HEK293T (cell line): ENCODE results near the gene FRMD1.

Experiments
- CTCF ChIA-PET: fragments of 350-600 bp; formaldehyde crosslinking; extraction: SDS; loops from one replicate; lab custom pipeline; 2021; ENCODE audit warnings: antibody characterized with exemption, inconsistent platforms; lab: Yijun Ruan, JAX
- POLR2A ChIA-PET: fragments of 350-600 bp; formaldehyde crosslinking; extraction: SDS; loops from one replicate; lab custom pipeline; 2020; ENCODE audit warnings: antibody characterized with exemption, inconsistent platforms; lab: Yijun Ruan, JAX
- DNase-seq: peaks from one replicate; pipeline ENCODE4 v3.0.0; 2012; ENCODE audit warnings: mixed read lengths; ENCODE audit errors: extremely low spot score
- ARNT ChIP-seq: fragments of 450-650 bp; IDR thresholded peaks from 2 replicates; pipeline ENCODE4 v1.6.1; 2017; ENCODE audit warnings: mild to moderate bottlenecking
- BHLHE40 ChIP-seq: fragments of 450-650 bp; IDR thresholded peaks from 2 replicates; pipeline ENCODE4 v1.6.1; 2016; ENCODE audit warnings: mild to moderate bottlenecking, moderate library complexity, borderline replicate concordance
- CTBP1 ChIP-seq: fragments of 450-650 bp; IDR thresholded peaks from 2 replicates; pipeline ENCODE4 v1.6.1; 2016; ENCODE audit warnings: borderline replicate concordance
- ELF4 ChIP-seq: fragments of 450-650 bp; IDR thresholded peaks from 2 replicates; pipeline ENCODE4 v1.6.1; 2017; ENCODE audit warnings: antibody characterized with exemption
- FOXA1 ChIP-seq: fragments of 450-650 bp; IDR thresholded peaks from 2 replicates; pipeline ENCODE4 v1.6.1; 2016; ENCODE audit warnings: mild to moderate bottlenecking
- FOXK2 ChIP-seq: fragments of 450-650 bp; IDR thresholded peaks from 2 replicates; pipeline ENCODE4 v1.6.1; 2016; ENCODE audit warnings: mild to moderate bottlenecking
- FOXM1 ChIP-seq: fragments of 450-650 bp; IDR thresholded peaks from 2 replicates; pipeline ENCODE4 v1.6.1; 2017; ENCODE audit warnings: mild to moderate bottlenecking, borderline replicate concordance
- HDGF ChIP-seq: fragments of 450-650 bp; IDR thresholded peaks from 2 replicates; pipeline ENCODE4 v1.6.1; 2017; ENCODE audit warnings: antibody characterized with exemption, borderline replicate concordance
- L3MBTL2 ChIP-seq: fragments of 450-650 bp; conservative IDR thresholded peaks from 2 replicates; pipeline ENCODE4 v1.6.1; 2016; ENCODE audit warnings: mild to moderate bottlenecking
- LEF1 ChIP-seq: fragments of 450-650 bp; IDR thresholded peaks from 2 replicates; pipeline ENCODE4 v1.6.1; 2017; ENCODE audit warnings: mild to moderate bottlenecking, borderline replicate concordance
- NFRKB ChIP-seq: fragments of 450-650 bp; IDR thresholded peaks from 2 replicates; pipeline ENCODE4 v1.6.1; 2016; ENCODE audit warnings: mild to moderate bottlenecking, moderate library complexity
- SP1 ChIP-seq: fragments of 450-650 bp; IDR thresholded peaks from 2 replicates; pipeline ENCODE4 v1.6.1; 2017
- SUZ12 ChIP-seq: fragments of 450-650 bp; IDR thresholded peaks from 2 replicates; pipeline ENCODE4 v1.6.1; 2016; ENCODE audit warnings: mild to moderate bottlenecking
- TARDBP ChIP-seq: fragments of 450-650 bp; IDR thresholded peaks from 2 replicates; pipeline ENCODE4 v1.6.1; 2016
- ZNF384 ChIP-seq: fragments of 450-650 bp; IDR thresholded peaks from 2 replicates; pipeline ENCODE4 v1.6.1; 2016
- TF ChIP-seq, protein P1 (sequence below): fragments of 450-650 bp; IDR thresholded peaks from 2 replicates; pipeline ENCODE4 v1.6.1; 2016

The FRMD1 gene

DNA sequence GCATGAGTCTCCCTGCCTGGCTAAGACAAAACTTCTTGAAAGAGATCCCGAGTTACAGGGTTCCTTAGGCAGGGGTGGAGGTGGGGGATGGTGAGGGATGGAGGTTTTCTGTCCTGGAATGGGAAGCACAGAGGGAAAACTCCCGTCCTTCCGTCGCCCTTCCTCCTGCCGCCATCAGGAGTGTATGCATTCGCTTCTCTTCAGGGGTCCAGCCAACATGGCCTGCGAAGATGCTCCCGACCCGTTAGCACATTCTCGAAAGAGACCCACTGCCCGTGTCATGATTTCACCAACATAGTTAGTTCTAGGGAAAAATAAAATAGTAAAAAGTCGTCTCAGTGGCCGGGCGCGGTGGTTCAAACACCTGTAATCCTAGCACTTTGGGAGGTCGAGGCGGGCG lies 44.5 kb downstream of the FRMD1 start:
- no peak for TF ChIP-seq ZNF384
- TF ChIP-seq NFRKB, result no peak
- TF ChIP-seq FOXK2, result no peak
- no peak for TF ChIP-seq SP1
- no peak for TF ChIP-seq CTBP1
- TF ChIP-seq, protein P1, sequence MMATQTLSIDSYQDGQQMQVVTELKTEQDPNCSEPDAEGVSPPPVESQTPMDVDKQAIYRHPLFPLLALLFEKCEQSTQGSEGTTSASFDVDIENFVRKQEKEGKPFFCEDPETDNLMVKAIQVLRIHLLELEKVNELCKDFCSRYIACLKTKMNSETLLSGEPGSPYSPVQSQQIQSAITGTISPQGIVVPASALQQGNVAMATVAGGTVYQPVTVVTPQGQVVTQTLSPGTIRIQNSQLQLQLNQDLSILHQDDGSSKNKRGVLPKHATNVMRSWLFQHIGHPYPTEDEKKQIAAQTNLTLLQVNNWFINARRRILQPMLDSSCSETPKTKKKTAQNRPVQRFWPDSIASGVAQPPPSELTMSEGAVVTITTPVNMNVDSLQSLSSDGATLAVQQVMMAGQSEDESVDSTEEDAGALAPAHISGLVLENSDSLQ, result no peak
- no peak for TF ChIP-seq L3MBTL2
- no peak for TF ChIP-seq TARDBP
- DNase-seq, result no peak
- ChIA-PET POLR2A (interaction anchor here (1.2 kb wide), 1 partner anchor 10 kb away, joined by 5 read pairs; no protein-coding TSS in a partner anchor), CTCF (interaction anchor here (0.8 kb wide), 1 partner anchor 10 kb away, joined by 3 read pairs; no protein-coding TSS in a partner anchor)

DNA sequence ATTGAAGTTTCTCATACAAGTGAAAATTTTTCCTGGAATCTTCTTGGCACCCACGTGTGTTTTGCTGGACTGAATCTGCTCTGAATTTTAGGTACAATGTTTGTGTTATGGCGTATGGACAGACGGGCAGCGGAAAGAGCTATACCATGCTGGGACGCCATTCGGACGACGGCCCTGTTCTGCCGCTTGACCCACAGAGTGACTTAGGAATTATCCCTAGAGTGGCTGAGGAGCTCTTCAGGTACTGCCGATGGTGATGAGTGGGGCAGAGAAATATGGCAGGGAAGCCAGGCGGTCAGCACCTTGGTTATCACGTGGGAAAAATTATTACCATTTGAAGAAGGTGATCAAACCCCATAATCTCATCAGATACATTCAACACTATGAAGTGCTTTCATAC lies 45.2 kb downstream of the FRMD1 start:
- TF ChIP-seq ARNT (no peak), NFRKB (no peak), SUZ12 (no peak), CTBP1 (no peak), ZNF384 (no peak), FOXK2 (no peak), TARDBP (no peak), HDGF (no peak), FOXM1 (no peak), BHLHE40 (no peak), FOXA1 (no peak), ELF4 (no peak), SP1 (no peak), L3MBTL2 (no peak), LEF1 (no peak)
- TF ChIP-seq, protein P1, result no peak
- POLR2A ChIA-PET, result no interaction called here
- CTCF ChIA-PET, result interaction anchor here (1.2 kb wide), 1 partner anchor 13 kb away, joined by 4 read pairs; no protein-coding TSS in a partner anchor
- no peak for DNase-seq

DNA sequence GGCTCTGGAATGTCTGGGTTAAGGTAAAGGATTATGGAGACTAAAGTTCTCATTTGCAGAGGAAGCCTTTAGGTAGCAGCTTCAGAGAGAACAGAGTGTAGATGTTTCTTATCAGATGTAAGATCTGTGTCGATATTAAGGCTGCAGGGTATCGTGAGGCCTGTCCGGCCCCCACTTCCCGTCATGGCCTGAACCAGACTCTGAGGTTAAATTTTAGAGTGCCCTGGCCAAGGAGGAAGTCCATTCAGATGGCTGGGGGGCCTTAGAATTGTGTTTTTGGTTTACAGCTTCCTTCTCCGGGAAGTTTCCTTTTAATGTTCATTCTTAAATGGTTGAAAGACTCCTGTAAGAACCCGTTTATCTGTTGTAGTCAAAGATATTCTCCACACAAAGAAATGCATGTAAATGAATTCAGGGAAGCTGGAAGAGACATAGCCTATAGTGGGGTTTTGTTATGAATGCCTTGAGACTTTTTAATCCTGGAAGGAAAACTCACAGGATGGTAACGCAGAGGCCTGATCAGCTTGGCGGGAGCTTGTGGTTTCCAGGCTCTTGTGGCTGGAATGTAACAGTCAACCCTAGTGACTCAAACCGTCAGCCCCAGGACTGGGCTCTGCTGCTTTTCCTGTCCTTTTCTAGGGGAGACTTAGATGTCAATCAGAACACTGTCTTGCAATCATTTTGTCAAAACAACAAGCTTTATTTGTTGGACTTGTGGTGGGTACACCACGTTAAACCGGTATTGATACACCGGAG lies 46.8 kb downstream of the FRMD1 start:
- no peak for TF ChIP-seq NFRKB
- TF ChIP-seq, protein P1, result no peak
- no peak for TF ChIP-seq L3MBTL2
- TF ChIP-seq ARNT, result no peak
- TF ChIP-seq TARDBP, result no peak
- no peak for TF ChIP-seq FOXA1
- no peak for TF ChIP-seq SP1
- TF ChIP-seq CTBP1, result no peak
- no peak for TF ChIP-seq ELF4
- TF ChIP-seq SUZ12, result no peak
- DNase-seq, result no peak
- ChIA-PET POLR2A (interaction anchor here (1.4 kb wide), 1 partner anchor 9 kb away, joined by 4 read pairs; no protein-coding TSS in a partner anchor), CTCF (no interaction called here)

DNA sequence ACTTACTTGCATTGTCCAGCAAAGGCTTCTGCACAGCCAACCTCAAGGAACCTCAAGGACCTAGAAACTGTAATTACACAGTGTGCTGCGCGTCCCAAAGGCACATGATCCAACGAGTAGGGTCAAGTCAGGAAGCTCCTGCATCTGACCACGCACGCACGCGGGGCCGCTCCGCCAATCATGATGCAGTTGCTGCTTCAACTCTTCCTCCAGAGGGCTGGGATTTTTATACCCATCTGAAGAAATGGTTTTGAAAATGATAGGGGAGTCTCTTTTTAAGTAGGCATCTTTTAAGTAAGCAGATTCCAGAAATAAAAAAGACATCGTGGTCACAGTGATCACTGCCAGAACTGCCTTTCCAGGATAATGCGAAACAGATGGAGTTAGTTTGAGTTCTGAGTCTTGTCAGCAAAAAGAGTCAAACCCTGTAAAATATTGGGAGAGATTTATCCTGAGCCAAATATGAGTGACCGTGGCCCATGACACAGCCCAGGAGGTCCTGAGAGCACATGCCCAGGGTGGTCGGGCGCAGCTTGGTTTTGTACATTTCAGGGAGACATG lies 47.5 kb downstream of the FRMD1 start:
- DNase-seq, result no peak
- ChIA-PET CTCF (no interaction called here), POLR2A (interaction anchor here (1.4 kb wide), 1 partner anchor 8 kb away, joined by 4 read pairs; no protein-coding TSS in a partner anchor)
- TF ChIP-seq, protein P1, result 0 out of 2 replicates have a peak, but pooled peaks have one; percentile 4
- no peak for TF ChIP-seq SP1

DNA sequence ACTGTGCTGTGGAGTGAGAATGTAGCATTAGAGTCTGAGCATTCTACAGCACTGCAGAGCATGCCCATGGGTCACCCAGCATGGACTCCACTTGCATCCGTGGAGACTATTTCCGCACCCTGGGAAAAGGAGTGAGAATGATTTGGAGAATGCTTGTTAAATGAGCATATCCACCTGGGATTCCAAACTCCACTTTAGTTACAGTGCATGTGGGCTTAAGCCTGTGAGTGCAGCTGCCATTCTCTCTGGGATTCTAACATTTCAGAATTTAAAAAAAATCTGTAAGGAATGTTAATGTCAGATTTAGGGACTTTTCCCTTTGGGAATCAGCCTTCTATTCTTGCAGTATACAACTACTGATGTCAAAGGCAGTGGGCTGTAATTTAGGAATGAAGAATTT lies 48.1 kb downstream of the FRMD1 start:
- TF ChIP-seq ARNT, result no peak
- no peak for DNase-seq
- CTCF ChIA-PET, result no interaction called here
- POLR2A ChIA-PET, result no interaction called here

DNA sequence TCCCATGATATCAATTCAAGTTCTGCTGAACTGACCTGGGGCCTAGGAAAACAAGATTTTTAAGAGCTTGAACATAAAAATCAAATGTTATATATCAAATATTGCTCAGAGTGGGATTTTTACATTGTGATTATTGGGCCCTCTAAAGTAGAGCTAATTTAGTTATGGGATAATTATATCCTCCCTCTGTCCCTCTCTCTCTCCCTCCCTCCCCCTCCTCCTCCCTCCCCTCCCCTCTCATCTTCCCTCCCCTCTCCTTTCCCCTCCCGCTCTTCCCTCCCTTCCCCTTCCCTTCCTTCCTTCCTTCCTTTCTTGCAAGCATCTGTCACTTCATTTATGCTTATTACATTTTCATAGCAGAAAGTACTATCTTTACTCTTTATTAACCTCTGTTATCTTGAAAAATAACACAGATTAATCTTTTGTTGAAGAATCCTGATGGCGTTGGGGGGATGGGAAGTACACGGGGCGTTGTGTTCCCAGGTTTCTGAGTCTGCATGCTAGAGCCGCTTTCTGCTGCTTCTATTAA lies 48.7 kb downstream of the FRMD1 start:
- DNase-seq, result no peak
- CTCF ChIA-PET, result no interaction called here
- POLR2A ChIA-PET, result no interaction called here
- TF ChIP-seq ELF4, result no peak
- TF ChIP-seq TARDBP, result no peak
- TF ChIP-seq, protein P1, result no peak
- TF ChIP-seq FOXA1, result no peak
